ENCODE measurements around the gene MEX3A. TPM values are rescaled to one million over a fixed set of nuclear protein-coding genes. Genes with fewer than 3 reads are reported as not detected.

MEX3A gene
- total RNA-seq, 1 experiment from 2014 or later: 6.1 TPM

- TF ChIP-seq, protein P1, sequence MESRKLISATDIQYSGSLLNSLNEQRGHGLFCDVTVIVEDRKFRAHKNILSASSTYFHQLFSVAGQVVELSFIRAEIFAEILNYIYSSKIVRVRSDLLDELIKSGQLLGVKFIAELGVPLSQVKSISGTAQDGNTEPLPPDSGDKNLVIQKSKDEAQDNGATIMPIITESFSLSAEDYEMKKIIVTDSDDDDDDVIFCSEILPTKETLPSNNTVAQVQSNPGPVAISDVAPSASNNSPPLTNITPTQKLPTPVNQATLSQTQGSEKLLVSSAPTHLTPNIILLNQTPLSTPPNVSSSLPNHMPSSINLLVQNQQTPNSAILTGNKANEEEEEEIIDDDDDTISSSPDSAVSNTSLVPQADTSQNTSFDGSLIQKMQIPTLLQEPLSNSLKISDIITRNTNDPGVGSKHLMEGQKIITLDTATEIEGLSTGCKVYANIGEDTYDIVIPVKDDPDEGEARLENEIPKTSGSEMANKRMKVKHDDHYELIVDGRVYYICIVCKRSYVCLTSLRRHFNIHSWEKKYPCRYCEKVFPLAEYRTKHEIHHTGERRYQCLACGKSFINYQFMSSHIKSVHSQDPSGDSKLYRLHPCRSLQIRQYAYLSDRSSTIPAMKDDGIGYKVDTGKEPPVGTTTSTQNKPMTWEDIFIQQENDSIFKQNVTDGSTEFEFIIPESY (IDR thresholded peaks at IDR 0.05; ENCODE audit: extremely low read depth, insufficient replicate concordance, low read length): no peak
- TF ChIP-seq EGR1 (IDR thresholded peaks at IDR 0.05; ENCODE audit: low read depth): no peak
- TF ChIP-seq YY1 (IDR thresholded peaks at IDR 0.05; ENCODE audit: extremely low read depth, insufficient replicate concordance, low read depth, low read length): no peak
- no peak for TF ChIP-seq FOSL1 (IDR thresholded peaks at IDR 0.05; ENCODE audit: low read depth)
- no peak for TF ChIP-seq CEBPB (IDR thresholded peaks at IDR 0.05; ENCODE audit: low read depth)
- TF ChIP-seq EZH2 (IDR thresholded peaks at IDR 0.05): no peak
- TF ChIP-seq, protein P2, sequence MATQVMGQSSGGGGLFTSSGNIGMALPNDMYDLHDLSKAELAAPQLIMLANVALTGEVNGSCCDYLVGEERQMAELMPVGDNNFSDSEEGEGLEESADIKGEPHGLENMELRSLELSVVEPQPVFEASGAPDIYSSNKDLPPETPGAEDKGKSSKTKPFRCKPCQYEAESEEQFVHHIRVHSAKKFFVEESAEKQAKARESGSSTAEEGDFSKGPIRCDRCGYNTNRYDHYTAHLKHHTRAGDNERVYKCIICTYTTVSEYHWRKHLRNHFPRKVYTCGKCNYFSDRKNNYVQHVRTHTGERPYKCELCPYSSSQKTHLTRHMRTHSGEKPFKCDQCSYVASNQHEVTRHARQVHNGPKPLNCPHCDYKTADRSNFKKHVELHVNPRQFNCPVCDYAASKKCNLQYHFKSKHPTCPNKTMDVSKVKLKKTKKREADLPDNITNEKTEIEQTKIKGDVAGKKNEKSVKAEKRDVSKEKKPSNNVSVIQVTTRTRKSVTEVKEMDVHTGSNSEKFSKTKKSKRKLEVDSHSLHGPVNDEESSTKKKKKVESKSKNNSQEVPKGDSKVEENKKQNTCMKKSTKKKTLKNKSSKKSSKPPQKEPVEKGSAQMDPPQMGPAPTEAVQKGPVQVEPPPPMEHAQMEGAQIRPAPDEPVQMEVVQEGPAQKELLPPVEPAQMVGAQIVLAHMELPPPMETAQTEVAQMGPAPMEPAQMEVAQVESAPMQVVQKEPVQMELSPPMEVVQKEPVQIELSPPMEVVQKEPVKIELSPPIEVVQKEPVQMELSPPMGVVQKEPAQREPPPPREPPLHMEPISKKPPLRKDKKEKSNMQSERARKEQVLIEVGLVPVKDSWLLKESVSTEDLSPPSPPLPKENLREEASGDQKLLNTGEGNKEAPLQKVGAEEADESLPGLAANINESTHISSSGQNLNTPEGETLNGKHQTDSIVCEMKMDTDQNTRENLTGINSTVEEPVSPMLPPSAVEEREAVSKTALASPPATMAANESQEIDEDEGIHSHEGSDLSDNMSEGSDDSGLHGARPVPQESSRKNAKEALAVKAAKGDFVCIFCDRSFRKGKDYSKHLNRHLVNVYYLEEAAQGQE (IDR thresholded peaks at IDR 0.05; ENCODE audit: low read depth): no peak
- TF ChIP-seq CTCF (IDR thresholded peaks at IDR 0.05 in 2 of 3, conservative IDR thresholded peaks at IDR 0.05 in 1 of 3; ENCODE audit: borderline replicate concordance in 1 of 3, insufficient read depth in 1 of 3, low read depth in 2 of 3, low read length in 2 of 3): no peak
- TF ChIP-seq SP1 (IDR thresholded peaks at IDR 0.05; ENCODE audit: low read depth): no peak
- TF ChIP-seq POLR2AphosphoS5 (IDR thresholded peaks at IDR 0.05; ENCODE audit: low read depth, low read length): no peak
- no peak for TF ChIP-seq ZNF274 (IDR thresholded peaks at IDR 0.05; ENCODE audit: low read depth, low read length)
- no peak for TF ChIP-seq JUND (IDR thresholded peaks at IDR 0.05)
- intact Hi-C loops (cut with micrococcal nuclease): loop anchor here (10.0 kb wide), 1 partner anchor 60 kb away; no protein-coding TSS in a partner anchor
- no peak overlapping the region for H3K4me2 ChIP-seq (ENCODE audit: low read length)
- H2AFZ ChIP-seq (ENCODE audit: low read depth, low read length, poor library complexity, severe bottlenecking): no peak overlapping the region
- peaks cover 11 to 21% of the 10 kb centered on the region in 2 experiments for H3K36me3 ChIP-seq (ENCODE audit: control insufficient read depth in 1 of 2, insufficient read depth in 2 of 2, low read length in 2 of 2)
- ChIA-PET RAD21 (ENCODE audit: low non-redundant PET in 1 of 2, low total read pairs in 2 of 2, uncharacterized antibody in 2 of 2, unreplicated experiment in 2 of 2) (no interaction called here), POLR2A (no interaction called here), CTCF (no interaction called here)
- no peaks in the 10 kb centered on the region for H4K20me1 ChIP-seq (ENCODE audit: insufficient read depth)
- no peaks in the 10 kb centered on the region for H3K27me3 ChIP-seq (ENCODE audit: insufficient read depth, low read length)
- peaks cover 63% of the 10 kb centered on the region for H3K79me2 ChIP-seq (ENCODE audit: insufficient read depth, low read length)
- no peak for DNase-seq (ENCODE audit: low read depth, low spot score)
- no peak overlapping the region for H3K4me3 ChIP-seq (replicated peaks in 1 of 2; ENCODE audit: low read depth in 1 of 2, low read length in 2 of 2)
- no peaks in the 10 kb centered on the region for H3K9me3 ChIP-seq (ENCODE audit: control insufficient read depth in 1 of 2, insufficient read depth in 1 of 2, low read depth in 1 of 2, low read length in 2 of 2)
- no peak overlapping the region for H3K9ac ChIP-seq (ENCODE audit: low read length)
- no peaks in the 10 kb centered on the region for H3K9me2 ChIP-seq (ENCODE audit: insufficient read depth)
- no peak for ATAC-seq
- peaks cover 0 to 12% of the 10 kb centered on the region in 2 experiments; a peak in 1 of 4 replicates for H3K4me1 ChIP-seq (ENCODE audit: control insufficient read depth in 1 of 2, insufficient read depth in 2 of 2, low read length in 2 of 2)
- H3K27ac ChIP-seq (ENCODE audit: low read depth, low read length): no peak overlapping the region
- BruUV-seq (replicated peaks): no TSS peak
Observed at GRCh38 chr1:156064615-156065014, 17.6 kb downstream of the MEX3A start.
